ENCODE measurements around the gene CAVIN2.

CAVIN2 gene

GRCh38 chr2:191836853-191837769 lies 9.8 kb downstream of the CAVIN2 start:
- peak; percentile 95 for DNase-seq

GRCh38 chr2:191836471-191836852 lies 10.4 kb downstream of the CAVIN2 start:
- DNase-seq = no peak

- no peak for DNase-seq
These were observed 11.1 kb downstream of the CAVIN2 start for GRCh38 chr2:191835539-191836350.

GRCh38 chr2:191835100-191835499 lies 11.8 kb downstream of the CAVIN2 start:
- no peak for DNase-seq

DNA sequence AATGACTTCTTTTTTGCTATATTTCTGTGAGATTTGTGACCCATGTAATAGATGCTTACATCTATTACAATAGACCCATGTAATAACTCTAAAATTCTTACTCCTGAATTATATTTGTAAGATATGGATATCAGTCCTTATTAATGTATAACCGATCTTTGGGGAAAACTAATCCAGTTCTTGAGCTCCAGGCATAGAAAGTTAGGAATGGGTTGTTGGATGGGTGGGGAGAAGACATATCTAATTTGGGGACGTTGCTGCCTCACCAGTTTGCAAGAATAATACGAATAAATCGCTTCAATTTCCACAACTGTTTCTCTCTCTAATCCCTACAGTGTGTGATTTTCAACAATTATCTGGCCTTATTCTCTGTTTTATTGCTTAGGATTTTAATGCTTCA lies 13.5 kb downstream of the CAVIN2 start:
- DNase-seq = no peak

DNA sequence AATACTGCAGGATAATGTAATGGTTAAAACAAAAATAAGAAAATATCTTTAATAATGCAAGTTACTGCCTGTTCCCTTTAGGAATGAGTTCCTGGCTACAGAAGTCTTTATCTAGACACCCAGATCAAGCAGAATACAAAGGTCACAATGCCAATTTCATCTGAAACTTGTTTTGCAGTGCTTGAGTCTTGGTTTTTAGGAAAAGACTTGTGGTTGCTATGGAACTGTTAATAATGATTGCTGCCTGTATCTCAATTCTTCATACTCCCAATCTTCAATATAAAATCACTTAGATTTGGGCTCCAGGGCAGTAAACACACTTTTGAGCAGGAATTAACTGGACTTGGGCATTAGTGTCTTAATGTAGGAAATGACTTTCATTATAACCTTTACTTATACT lies 14.2 kb downstream of the CAVIN2 start:
- DNase-seq = no peak

GRCh38 chr2:191831410-191831994 lies 15.4 kb downstream of the CAVIN2 start:
- no peak for DNase-seq

DNA sequence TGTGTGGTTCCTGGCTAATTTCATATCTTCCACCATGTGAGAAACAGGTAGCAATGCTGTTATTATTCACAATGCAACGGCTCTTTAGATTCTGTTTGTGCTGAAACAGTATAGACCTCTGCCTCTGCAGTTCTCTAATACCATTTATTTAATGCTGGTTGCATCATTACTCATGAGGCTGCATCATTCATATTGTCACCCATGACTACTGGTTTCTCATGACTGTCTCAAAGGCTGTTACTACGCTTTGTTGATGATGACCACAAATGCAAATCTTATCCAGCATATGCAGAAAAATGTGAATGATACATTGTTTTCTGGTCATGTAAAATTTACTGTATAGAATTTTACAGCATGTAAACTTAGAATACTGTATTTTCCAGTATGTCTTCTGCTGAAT lies 22.5 kb downstream of the CAVIN2 start:
- DNase-seq = no peak

- DNase-seq = no peak
These were observed 25.8 kb downstream of the CAVIN2 start for GRCh38 chr2:191821078-191821477.

GRCh38 chr2:191818725-191819350 lies 28.1 kb downstream of the CAVIN2 start:
- no peak for DNase-seq

- DNase-seq = no peak
These were observed 28.8 kb downstream of the CAVIN2 start for GRCh38 chr2:191818133-191818532.

- DNase-seq = no peak
These were observed 31.9 kb downstream of the CAVIN2 start for GRCh38 chr2:191815010-191815409.

- DNase-seq = no peak
These were observed 32.9 kb downstream of the CAVIN2 start for GRCh38 chr2:191813943-191814342.

GRCh38 chr2:191811807-191812602 lies 34.9 kb downstream of the CAVIN2 start:
- peak; percentile 76 for DNase-seq

DNA sequence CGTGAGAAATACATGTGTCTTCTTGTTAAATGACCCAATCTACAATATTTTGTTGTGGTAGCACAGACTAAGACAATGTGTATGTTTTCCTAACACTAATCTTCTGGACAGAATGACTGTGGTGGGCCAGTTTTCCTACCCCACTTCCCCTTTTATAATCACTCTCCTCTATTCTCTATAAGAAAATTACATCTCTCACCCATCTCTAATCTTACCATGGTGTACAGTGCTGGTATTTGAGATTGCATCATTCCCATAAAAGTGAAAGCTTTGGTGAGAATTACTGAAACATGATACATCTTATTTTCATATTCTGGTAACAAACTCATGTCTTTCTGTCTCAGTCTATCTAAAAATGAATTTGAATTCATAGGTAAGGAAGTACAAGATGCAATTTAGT lies 40.5 kb downstream of the CAVIN2 start:
- DNase-seq = no peak

GRCh38 chr2:191804766-191805165 lies 42.1 kb downstream of the CAVIN2 start:
- no peak for DNase-seq

DNA sequence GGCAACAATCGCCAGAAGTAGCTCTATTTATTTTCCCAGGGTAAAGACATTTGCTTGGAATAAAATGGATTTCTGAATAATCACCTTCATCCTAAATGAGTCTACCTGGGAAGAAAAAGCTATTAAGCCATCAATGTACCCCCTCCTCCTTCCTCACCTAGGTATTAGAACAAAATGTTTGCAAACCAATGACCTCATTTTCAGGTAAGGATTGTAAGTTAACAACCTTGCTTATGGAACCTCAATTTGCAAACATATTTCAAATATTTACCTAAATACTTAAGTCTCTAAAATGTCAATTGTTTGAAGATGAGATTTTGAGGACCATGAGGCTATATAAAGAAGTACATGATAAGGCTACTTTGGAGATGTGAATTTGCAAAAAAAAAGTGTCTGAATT lies 43.9 kb downstream of the CAVIN2 start:
- DNase-seq = no peak

- DNase-seq = no peak
These were observed 44.7 kb downstream of the CAVIN2 start for GRCh38 chr2:191802180-191802579.

GRCh38 chr2:191800874-191801273 lies 46.0 kb downstream of the CAVIN2 start:
- no peak for DNase-seq

DNA sequence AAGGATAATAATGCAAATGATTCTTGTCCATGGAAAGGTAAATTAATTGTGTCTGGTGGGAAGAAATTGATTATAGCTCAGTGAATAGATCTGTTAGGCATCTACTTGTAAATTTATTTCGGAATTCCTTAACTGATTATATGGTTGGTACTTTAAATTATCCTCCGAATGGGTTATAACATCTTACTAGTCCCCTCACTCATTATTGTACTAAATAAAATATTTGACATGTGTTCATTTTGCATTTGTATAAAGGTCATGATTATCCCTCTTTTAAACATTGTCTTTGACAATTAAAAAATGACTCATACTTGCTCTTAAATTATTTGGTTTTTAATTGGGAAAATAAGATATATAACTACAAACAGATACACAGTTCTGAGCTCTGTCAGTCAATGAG lies 47.4 kb downstream of the CAVIN2 start:
- no peak for DNase-seq

GRCh38 chr2:191797942-191798876 lies 48.7 kb downstream of the CAVIN2 start:
- no peak for DNase-seq
